Fibroblast of lung (primary cell): ENCODE measurements around the gene AQP2. TPM values are rescaled to one million over a fixed set of nuclear protein-coding genes. Genes with fewer than 3 reads are reported as not detected.

ENCODE experiments used
- DNase-seq, 2 donors: peaks; one replicate each; pipeline versions ENCODE4 v3.0.0 to v3.0.0-alpha.2; 2010; ENCODE audit warnings: low read depth in 2 of 2
- H2AFZ ChIP-seq: 2 replicates; pipeline ENCODE4 v1.5.1; 2012; ENCODE audit warnings: low read length, control low read depth, inconsistent platforms
- H3K27ac ChIP-seq: 2 replicates; pipeline ENCODE4 v1.5.1; 2011; ENCODE audit warnings: low read length, control low read depth; ENCODE audit not compliant: insufficient read depth
- H3K27me3 ChIP-seq: 2 replicates; pipeline ENCODE4 v1.5.1; 2011; ENCODE audit warnings: mild to moderate bottlenecking, low read length; ENCODE audit not compliant: control insufficient read depth, insufficient read depth
- H3K36me3 ChIP-seq: 2 replicates; pipeline ENCODE4 v1.5.1; 2011; ENCODE audit warnings: low read length; ENCODE audit not compliant: control insufficient read depth, insufficient read depth
- H3K4me1 ChIP-seq: 2 replicates; pipeline ENCODE4 v1.5.1; 2011; ENCODE audit warnings: low read length; ENCODE audit not compliant: control insufficient read depth, insufficient read depth; ENCODE audit errors: extremely low read depth
- H3K4me2 ChIP-seq: 2 replicates; pipeline ENCODE4 v1.5.1; 2011; ENCODE audit warnings: low read length, control low read depth; ENCODE audit not compliant: insufficient read depth; ENCODE audit errors: extremely low read depth
- H3K4me3 ChIP-seq, 4 experiments: fragments of 200-600 bp in 1 of 4; sonication (generic) in 1 of 4; replicated peaks in 1 of 4; 2 replicates each; pipeline ENCODE4 v1.5.1; 2011 to 2016; ENCODE audit warnings: low read length in 4 of 4, low read depth in 3 of 4, mild to moderate bottlenecking in 3 of 4, control low read depth in 2 of 4, inconsistent platforms in 1 of 4, mixed read lengths in 1 of 4; ENCODE audit not compliant: insufficient read depth in 1 of 4; ENCODE audit errors: control extremely low read depth in 1 of 4
- H3K79me2 ChIP-seq: 2 replicates; pipeline ENCODE4 v1.5.1; 2012; ENCODE audit warnings: mild to moderate bottlenecking, low read length, inconsistent platforms; ENCODE audit not compliant: control insufficient read depth, insufficient read depth
- H3K9ac ChIP-seq: 2 replicates; pipeline ENCODE4 v1.5.1; 2011; ENCODE audit warnings: mild to moderate bottlenecking, low read length, control low read depth; ENCODE audit not compliant: insufficient read depth
- H3K9me3 ChIP-seq: 2 replicates; pipeline ENCODE4 v1.5.1; 2012; ENCODE audit warnings: low read depth, low read length; ENCODE audit not compliant: control insufficient read depth, insufficient read depth
- H4K20me1 ChIP-seq: 2 replicates; pipeline ENCODE4 v1.5.1; 2011; ENCODE audit warnings: low read length; ENCODE audit not compliant: control insufficient read depth, insufficient read depth; ENCODE audit errors: extremely low read depth
- EZH2 ChIP-seq: IDR thresholded peaks from 2 replicates; pipeline ENCODE4 v1.5.1; 2012; ENCODE audit warnings: low read length, control low read depth, mild to moderate bottlenecking; ENCODE audit errors: missing control alignments
- polyA plus RNA-seq, 2 donors: library from polyadenylated mRNA; depleted of rRNA in 1 of 2; stranded (reverse) in 1 of 2; unstranded in 1 of 2; fragments of >200 nt; gene quantifications; 2 replicates each; pipeline ENCODE4 v1.2.1, GENCODE V29; 2011 to 2012; ENCODE audit warnings: missing spikeins in 1 of 2
- total RNA-seq: library from RNA; depleted of rRNA; stranded (reverse); fragments of >200 nt; gene quantifications from 2 replicates; pipeline ENCODE4 v1.2.1, GENCODE V29; 2014
- TF ChIP-seq, protein P1 (sequence below), 2 donors: IDR thresholded peaks in 1 of 2; conservative IDR thresholded peaks in 1 of 2; 1 replicate in 1 of 2; 2 replicates in 1 of 2; pipeline ENCODE4 v1.5.1; 2011 to 2012; ENCODE audit warnings: low read length in 2 of 2, control low read depth in 1 of 2, inconsistent platforms in 1 of 2, low read depth in 1 of 2, mild to moderate bottlenecking in 1 of 2

Gene AQP2
- total and polyA plus RNA-seq, 2 donors (not counting 1 experiment from before 2014, with no cell fraction given): not detected

DNA sequence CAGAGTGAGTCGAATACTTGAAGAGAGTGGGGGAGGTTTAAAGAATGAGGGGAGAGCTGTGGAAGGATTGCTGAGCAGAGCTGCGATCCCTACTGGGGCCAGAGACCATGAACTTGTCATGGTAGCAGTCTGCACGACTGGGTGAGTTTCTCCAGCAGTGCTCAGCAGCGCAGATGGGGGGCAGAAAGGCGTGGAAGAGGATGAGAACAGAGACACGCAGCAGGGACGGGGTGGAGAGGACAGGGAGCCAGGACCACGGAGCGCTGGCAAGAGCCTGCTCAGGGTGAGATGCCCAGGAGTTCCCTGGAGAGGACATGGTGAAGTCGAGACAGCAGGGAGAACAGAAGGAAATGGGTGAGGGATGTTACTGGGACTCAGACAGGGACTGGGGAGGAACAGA is 20.1 kb downstream of the AQP2 start:
- Histone ChIP-seq H3K79me2 (no peaks in the 10 kb centered on the region), H3K4me1 (peaks cover 2% of the 10 kb centered on the region), H3K4me3 (no peak overlapping the region), H3K27me3 (peaks cover 38% of the 10 kb centered on the region), H3K9ac (no peak overlapping the region), H3K36me3 (no peaks in the 10 kb centered on the region), H3K4me2 (no peak overlapping the region), H3K9me3 (no peaks in the 10 kb centered on the region), H2AFZ (no peak overlapping the region), H4K20me1 (no peaks in the 10 kb centered on the region), H3K27ac (no peak overlapping the region)
- DNase-seq: no peak
- TF ChIP-seq EZH2: no peak
- TF ChIP-seq, protein P1, sequence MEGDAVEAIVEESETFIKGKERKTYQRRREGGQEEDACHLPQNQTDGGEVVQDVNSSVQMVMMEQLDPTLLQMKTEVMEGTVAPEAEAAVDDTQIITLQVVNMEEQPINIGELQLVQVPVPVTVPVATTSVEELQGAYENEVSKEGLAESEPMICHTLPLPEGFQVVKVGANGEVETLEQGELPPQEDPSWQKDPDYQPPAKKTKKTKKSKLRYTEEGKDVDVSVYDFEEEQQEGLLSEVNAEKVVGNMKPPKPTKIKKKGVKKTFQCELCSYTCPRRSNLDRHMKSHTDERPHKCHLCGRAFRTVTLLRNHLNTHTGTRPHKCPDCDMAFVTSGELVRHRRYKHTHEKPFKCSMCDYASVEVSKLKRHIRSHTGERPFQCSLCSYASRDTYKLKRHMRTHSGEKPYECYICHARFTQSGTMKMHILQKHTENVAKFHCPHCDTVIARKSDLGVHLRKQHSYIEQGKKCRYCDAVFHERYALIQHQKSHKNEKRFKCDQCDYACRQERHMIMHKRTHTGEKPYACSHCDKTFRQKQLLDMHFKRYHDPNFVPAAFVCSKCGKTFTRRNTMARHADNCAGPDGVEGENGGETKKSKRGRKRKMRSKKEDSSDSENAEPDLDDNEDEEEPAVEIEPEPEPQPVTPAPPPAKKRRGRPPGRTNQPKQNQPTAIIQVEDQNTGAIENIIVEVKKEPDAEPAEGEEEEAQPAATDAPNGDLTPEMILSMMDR (conservative IDR thresholded peaks at IDR 0.05 in 1 of 2, IDR thresholded peaks at IDR 0.05 in 1 of 2; ENCODE audit: low read depth in 1 of 2, low read length in 2 of 2): no peak

DNA sequence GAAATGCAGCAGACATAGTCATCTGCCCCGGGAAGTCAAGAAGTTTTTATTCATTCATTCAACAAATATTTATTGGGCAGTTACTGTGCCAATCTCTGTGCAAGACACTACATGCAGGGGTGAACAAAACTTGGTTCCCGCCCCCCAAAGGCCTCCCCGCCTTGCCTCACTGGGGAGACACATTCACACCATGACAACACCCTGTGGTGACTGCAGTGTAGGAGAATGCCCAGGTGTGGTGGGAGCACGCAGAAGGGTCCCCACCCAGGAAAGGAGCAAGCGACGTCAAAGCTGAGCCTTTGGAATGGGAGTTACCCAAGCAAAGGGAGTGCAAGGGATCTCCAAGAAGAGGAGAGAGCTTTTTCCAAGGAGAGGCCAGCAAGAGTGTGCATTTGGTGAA is 20.6 kb downstream of the AQP2 start:
- Histone ChIP-seq H3K36me3 (no peaks in the 10 kb centered on the region), H3K9ac (no peak overlapping the region), H3K9me3 (no peaks in the 10 kb centered on the region), H4K20me1 (no peaks in the 10 kb centered on the region), H2AFZ (no peak overlapping the region), H3K27me3 (peaks cover 38% of the 10 kb centered on the region), H3K4me2 (no peak overlapping the region), H3K27ac (no peak overlapping the region), H3K4me1 (peaks cover 2% of the 10 kb centered on the region), H3K4me3 (no peak overlapping the region), H3K79me2 (no peaks in the 10 kb centered on the region)
- DNase-seq: no peak
- TF ChIP-seq, protein P1 (conservative IDR thresholded peaks at IDR 0.05 in 1 of 2, IDR thresholded peaks at IDR 0.05 in 1 of 2; ENCODE audit: low read depth in 1 of 2, low read length in 2 of 2): no peak
- TF ChIP-seq EZH2: no peak

DNA sequence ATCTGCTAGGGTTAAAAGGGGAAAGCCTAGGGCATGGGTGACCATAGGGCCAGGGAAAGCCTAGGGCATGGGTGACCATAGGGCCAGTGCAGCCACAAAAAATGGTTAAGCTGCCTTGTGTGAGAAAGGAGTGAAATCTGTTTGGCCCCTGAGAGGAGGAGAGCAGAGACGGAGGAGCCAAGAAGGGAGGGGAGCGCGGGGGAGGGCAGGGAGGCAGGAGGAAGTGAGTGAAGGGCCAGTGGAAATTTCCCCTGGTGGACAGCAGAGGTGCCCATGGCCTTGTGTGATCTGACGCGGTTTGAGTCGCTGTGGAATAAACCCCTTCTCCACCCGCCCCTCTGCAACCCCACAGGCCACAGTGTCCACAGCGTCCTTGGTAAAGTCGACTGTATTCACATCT is 21.6 kb downstream of the AQP2 start:
- Histone ChIP-seq H3K36me3 (no peaks in the 10 kb centered on the region), H3K4me3 (no peak overlapping the region), H3K4me2 (no peak overlapping the region), H3K9me3 (no peaks in the 10 kb centered on the region), H3K27ac (no peak overlapping the region), H3K27me3 (peaks cover 33% of the 10 kb centered on the region), H3K4me1 (peaks cover 2% of the 10 kb centered on the region), H3K79me2 (no peaks in the 10 kb centered on the region), H2AFZ (no peak overlapping the region), H4K20me1 (no peaks in the 10 kb centered on the region), H3K9ac (no peak overlapping the region)
- TF ChIP-seq, protein P1 (conservative IDR thresholded peaks at IDR 0.05 in 1 of 2, IDR thresholded peaks at IDR 0.05 in 1 of 2; ENCODE audit: low read depth in 1 of 2, low read length in 2 of 2): no peak
- no peak for TF ChIP-seq EZH2
- no peak for DNase-seq
